HepG2 (cell line): Measurements from ENCODE around the gene ELK1. TPM values are rescaled to one million over a fixed set of nuclear protein-coding genes. Genes with fewer than 3 reads are reported as not detected.

Experiments
- ATAC-seq: fragments of 200-7000 bp; cut with Tn5 transposase; 3 replicates; pipeline ENCODE4 v1.9.1; 2020; ENCODE audit warnings: mild to moderate bottlenecking, moderate library complexity
- BruUV-seq: library from RNA; stranded (reverse); fragments of 400-500 nt; replicated peaks from 2 replicates; lab custom pipeline; 2021; lab: Mats Ljungman, UMichigan
- CTCF ChIA-PET: fragments of 300-600 bp; formaldehyde crosslinking; extraction: SDS; loops from one replicate; lab custom pipeline; 2021; ENCODE audit warnings: low total read pairs, inconsistent platforms, low intra/inter-chr PET ratio; lab: Yijun Ruan, JAX
- POLR2A ChIA-PET: fragments of 350-600 bp; sonication (Branson Sonifier 250); formaldehyde crosslinking; loops from one replicate; lab custom pipeline; 2020; ENCODE audit warnings: antibody characterized with exemption, inconsistent platforms; lab: Yijun Ruan, JAX
- DNase-seq: peaks from one replicate; pipeline ENCODE4 v3.0.0-alpha.2; 2015; ENCODE audit warnings: low spot score
- FAIRE-seq: peaks from 3 replicates; lab custom pipeline; 2011; peaks lifted over from hg19 to GRCh38; lab: Jason Lieb, UNC
- H2AFZ ChIP-seq: one replicate; pipeline ENCODE4 v1.6.1; 2011; ENCODE audit warnings: low read length, inconsistent platforms
- H3K27ac ChIP-seq: fragments of 300-600 bp; 3 replicates; pipeline ENCODE4 v1.8.0; 2011; ENCODE audit warnings: mixed run types, mild to moderate bottlenecking, mixed read lengths, low read length, inconsistent platforms; ENCODE audit not compliant: insufficient read depth; ENCODE audit errors: extremely low read length
- H3K27me3 ChIP-seq, 2 experiments: fragments of 200-600 bp in 1 of 2; 2 replicates in 1 of 2; 3 replicates in 1 of 2; pipeline versions ENCODE4 v1.6.0 to v1.8.0; 2011; ENCODE audit warnings: low read length in 2 of 2, mild to moderate bottlenecking in 2 of 2, moderate library complexity in 2 of 2, inconsistent platforms in 1 of 2; ENCODE audit not compliant: insufficient read depth in 2 of 2, control insufficient read depth in 1 of 2
- H3K36me3 ChIP-seq, 2 experiments: fragments of 200-600 bp in 1 of 2; replicated peaks in 1 of 2; 2 replicates in 1 of 2; 3 replicates in 1 of 2; pipeline versions ENCODE4 v1.5.1 to v1.8.0; 2011; ENCODE audit warnings: low read length in 2 of 2, inconsistent platforms in 1 of 2; ENCODE audit not compliant: insufficient read depth in 2 of 2, control insufficient read depth in 1 of 2
- H3K4me1 ChIP-seq: 2 replicates; pipeline ENCODE4 v1.5.1; 2012; ENCODE audit warnings: low read length, inconsistent platforms; ENCODE audit not compliant: insufficient read depth
- H3K4me2 ChIP-seq: 2 replicates; pipeline ENCODE4 v1.6.0; 2011; ENCODE audit warnings: low read depth, low read length, inconsistent platforms
- H3K4me3 ChIP-seq, 3 experiments: fragments of 200-600 bp in 1 of 3; sonication (generic), shearing (Covaris generic) in 1 of 3; replicated peaks in 1 of 3; 2 replicates each; pipeline ENCODE4 v1.5.1; 2011 to 2016; ENCODE audit warnings: low read length in 3 of 3, inconsistent platforms in 2 of 3, low read depth in 2 of 3, mild to moderate bottlenecking in 2 of 3, control low read depth in 1 of 3, mixed read lengths in 1 of 3; ENCODE audit not compliant: insufficient read depth in 1 of 3
- H3K79me2 ChIP-seq: one replicate; pipeline ENCODE4 v1.6.1; 2011; ENCODE audit warnings: low read length, inconsistent platforms; ENCODE audit not compliant: insufficient read depth
- H3K9ac ChIP-seq: 2 replicates; pipeline ENCODE4 v1.6.0; 2011; ENCODE audit warnings: mild to moderate bottlenecking, low read depth, low read length, inconsistent platforms; ENCODE audit not compliant: insufficient read depth
- H3K9me3 ChIP-seq: 2 replicates; pipeline ENCODE4 v1.5.1; 2012; ENCODE audit warnings: mild to moderate bottlenecking, low read length
- H4K20me1 ChIP-seq: 2 replicates; pipeline ENCODE4 v1.6.0; 2011; ENCODE audit warnings: inconsistent platforms, mild to moderate bottlenecking, low read length, moderate library complexity; ENCODE audit not compliant: insufficient read depth
- ARHGAP35 ChIP-seq: sonication (generic); formaldehyde crosslinking; IDR thresholded peaks from 2 replicates; pipeline ENCODE4 v1.9.0; 2022; ENCODE audit warnings: mild to moderate bottlenecking, inconsistent platforms, moderate library complexity, missing genetic modification reagents, borderline replicate concordance
- ARNTL ChIP-seq: sonication (generic); formaldehyde crosslinking; IDR thresholded peaks from 2 replicates; pipeline ENCODE4 v1.4.0; 2020; ENCODE audit warnings: mild to moderate bottlenecking, missing genetic modification reagents
- ATF7 ChIP-seq, 2 experiments: fragments of 450-650 bp in 1 of 2; sonication (generic) in 1 of 2; formaldehyde crosslinking in 1 of 2; IDR thresholded peaks; 2 replicates each; pipeline versions ENCODE4 v1.4.0 to v1.6.1; 2016 to 2020; ENCODE audit warnings: antibody characterized with exemption in 1 of 2, mild to moderate bottlenecking in 1 of 2, missing genetic modification reagents in 1 of 2
- CENPBD1 ChIP-seq: sonication (generic); formaldehyde crosslinking; IDR thresholded peaks from 2 replicates; pipeline ENCODE4 v1.8.0; 2022; ENCODE audit warnings: missing genetic modification reagents, low read depth, mild to moderate bottlenecking, borderline replicate concordance
- KAT7 ChIP-seq: IDR thresholded peaks from 2 replicates; pipeline ENCODE4 v1.6.1; 2018; ENCODE audit warnings: borderline replicate concordance, missing compliant biosample characterization
- MBD4 ChIP-seq: IDR thresholded peaks from 2 replicates; pipeline ENCODE4 v1.6.1; 2012; ENCODE audit warnings: low read length, inconsistent platforms, borderline replicate concordance
- NR2C2 ChIP-seq: sonication (generic); formaldehyde crosslinking; IDR thresholded peaks from 2 replicates; pipeline ENCODE4 v1.4.0; 2020; ENCODE audit warnings: missing genetic modification reagents, mild to moderate bottlenecking, moderate library complexity, borderline replicate concordance
- PHF8 ChIP-seq: sonication (generic); formaldehyde crosslinking; IDR thresholded peaks from 2 replicates; pipeline ENCODE4 v1.5.0; 2020; ENCODE audit warnings: missing genetic modification reagents
- RFXAP ChIP-seq: sonication (generic); formaldehyde crosslinking; IDR thresholded peaks from 2 replicates; pipeline ENCODE4 v1.4.0; 2020; ENCODE audit warnings: missing genetic modification reagents, borderline replicate concordance
- TCF7L2 ChIP-seq: IDR thresholded peaks from 2 replicates; pipeline ENCODE4 v1.6.1; 2011; ENCODE audit warnings: mild to moderate bottlenecking, low read depth, low read length, moderate library complexity
- YEATS4 ChIP-seq: sonication (generic); formaldehyde crosslinking; IDR thresholded peaks from 2 replicates; pipeline ENCODE4 v1.4.0; 2020; ENCODE audit warnings: missing genetic modification reagents, borderline replicate concordance
- ZNF432 ChIP-seq: sonication (generic); formaldehyde crosslinking; IDR thresholded peaks from 2 replicates; pipeline ENCODE4 v1.5.0; 2020; ENCODE audit warnings: missing genetic modification reagents, mild to moderate bottlenecking, borderline replicate concordance
- ZNF460 ChIP-seq: sonication (generic); formaldehyde crosslinking; IDR thresholded peaks from 2 replicates; pipeline ENCODE4 v1.5.1; 2020; ENCODE audit warnings: missing genetic modification reagents, mild to moderate bottlenecking, borderline replicate concordance
- ZNF781 ChIP-seq: sonication (generic); formaldehyde crosslinking; IDR thresholded peaks from 2 replicates; pipeline ENCODE4 v1.5.1; 2020; ENCODE audit warnings: borderline replicate concordance, mild to moderate bottlenecking, missing genetic modification reagents; ENCODE audit errors: not compliant biosample characterization
- ZNF800 ChIP-seq: sonication (generic); formaldehyde crosslinking; IDR thresholded peaks from 2 replicates; pipeline ENCODE4 v1.4.0; 2020; ENCODE audit warnings: missing genetic modification reagents
- WGBS: methylation state at CpG from one replicate; pipeline ENCODE4 v1.1.6; 2017; ENCODE audit warnings: low lambda C conversion rate; 5-methylcytosine and 5-hydroxymethylcytosine counted together
- in situ Hi-C: cut with HindIII; loops from 2 replicates; pipeline ENCODE4 v1.10.0; 2017; ENCODE audit warnings: low pct_unique_long_range_greater_than_20kb; ENCODE audit not compliant: extremely low pct_ligation_motif_present
- intact Hi-C: fragments of 100-400 bp; cut with micrococcal nuclease; formaldehyde crosslinking; loops from one replicate; pipeline ENCODE4 v1.10.0; 2022; ENCODE audit not compliant: unreplicated experiment
- polyA plus RNA-seq, 8 experiments: library from polyadenylated mRNA; depleted of rRNA in 3 of 8; stranded (reverse) in 7 of 8; unstranded in 1 of 8; fragments of >200 nt; fragmentation: Illumina TruSeq in 4 of 8; extraction: Trizol in 4 of 8; gene quantifications; 2 replicates each; pipeline versions ENCODE4 v1.2.1 to v1.2.3, GENCODE V29; 2011 to 2016; ENCODE audit warnings: low read depth in 4 of 8, missing spikeins in 1 of 8, mixed read lengths in 1 of 8; ENCODE audit not compliant: insufficient read depth in 1 of 8
- total RNA-seq, 5 experiments: library from RNA; depleted of rRNA; stranded (reverse); fragments of >200 nt; fragmentation: Illumina TruSeq; extraction: Trizol; gene quantifications; 2 replicates each; pipeline ENCODE4 v1.2.3, GENCODE V29; 2016; ENCODE audit warnings: low read depth in 1 of 5
- TF ChIP-seq, protein P1 (sequence below): sonication (generic); formaldehyde crosslinking; IDR thresholded peaks from 2 replicates; pipeline ENCODE4 v1.4.0; 2020; ENCODE audit warnings: mild to moderate bottlenecking, missing genetic modification reagents
- TF ChIP-seq, protein P2 (sequence below): IDR thresholded peaks from 2 replicates; pipeline ENCODE4 v1.6.1; 2016; ENCODE audit warnings: missing compliant biosample characterization, missing genetic modification reagents, borderline replicate concordance

The ELK1 gene
- total and polyA plus RNA-seq, 2 of the 13 experiments (the other 11 are each of a cell fraction or from before 2014, with no cell fraction given), result 4.3 to 7.2 TPM

DNA sequence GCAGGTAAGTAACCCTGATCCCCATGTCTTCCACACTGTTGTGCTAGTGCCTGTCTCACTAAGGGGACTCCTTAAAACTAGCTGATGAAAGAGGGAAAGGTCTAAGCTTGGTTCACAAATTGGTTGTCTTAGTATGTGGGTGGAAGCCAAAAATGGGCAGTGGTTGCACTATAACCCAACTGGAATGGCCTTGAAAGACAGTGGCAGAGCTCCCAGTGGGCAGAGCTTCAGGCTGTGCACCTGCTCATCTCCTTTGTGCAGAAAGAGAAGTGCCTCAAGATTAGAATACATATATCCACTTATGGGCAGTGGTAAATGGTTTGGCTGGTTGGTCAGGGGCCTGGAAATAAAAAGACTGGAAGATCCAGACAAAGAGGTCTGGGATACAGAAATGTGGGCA, 37.9 kb downstream of the ELK1 start (continued):
- TF ChIP-seq KAT7 (CRISPR knock-in tag), result no peak
- no peak for TF ChIP-seq CENPBD1 (CRISPR knock-in tag)
- TF ChIP-seq, protein P1, sequence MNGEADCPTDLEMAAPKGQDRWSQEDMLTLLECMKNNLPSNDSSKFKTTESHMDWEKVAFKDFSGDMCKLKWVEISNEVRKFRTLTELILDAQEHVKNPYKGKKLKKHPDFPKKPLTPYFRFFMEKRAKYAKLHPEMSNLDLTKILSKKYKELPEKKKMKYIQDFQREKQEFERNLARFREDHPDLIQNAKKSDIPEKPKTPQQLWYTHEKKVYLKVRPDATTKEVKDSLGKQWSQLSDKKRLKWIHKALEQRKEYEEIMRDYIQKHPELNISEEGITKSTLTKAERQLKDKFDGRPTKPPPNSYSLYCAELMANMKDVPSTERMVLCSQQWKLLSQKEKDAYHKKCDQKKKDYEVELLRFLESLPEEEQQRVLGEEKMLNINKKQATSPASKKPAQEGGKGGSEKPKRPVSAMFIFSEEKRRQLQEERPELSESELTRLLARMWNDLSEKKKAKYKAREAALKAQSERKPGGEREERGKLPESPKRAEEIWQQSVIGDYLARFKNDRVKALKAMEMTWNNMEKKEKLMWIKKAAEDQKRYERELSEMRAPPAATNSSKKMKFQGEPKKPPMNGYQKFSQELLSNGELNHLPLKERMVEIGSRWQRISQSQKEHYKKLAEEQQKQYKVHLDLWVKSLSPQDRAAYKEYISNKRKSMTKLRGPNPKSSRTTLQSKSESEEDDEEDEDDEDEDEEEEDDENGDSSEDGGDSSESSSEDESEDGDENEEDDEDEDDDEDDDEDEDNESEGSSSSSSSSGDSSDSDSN (CRISPR knock-in tag), result no peak
- no peak for TF ChIP-seq ARHGAP35 (CRISPR knock-in tag)
- TF ChIP-seq ARNTL (CRISPR knock-in tag), result no peak
- TF ChIP-seq, protein P2, sequence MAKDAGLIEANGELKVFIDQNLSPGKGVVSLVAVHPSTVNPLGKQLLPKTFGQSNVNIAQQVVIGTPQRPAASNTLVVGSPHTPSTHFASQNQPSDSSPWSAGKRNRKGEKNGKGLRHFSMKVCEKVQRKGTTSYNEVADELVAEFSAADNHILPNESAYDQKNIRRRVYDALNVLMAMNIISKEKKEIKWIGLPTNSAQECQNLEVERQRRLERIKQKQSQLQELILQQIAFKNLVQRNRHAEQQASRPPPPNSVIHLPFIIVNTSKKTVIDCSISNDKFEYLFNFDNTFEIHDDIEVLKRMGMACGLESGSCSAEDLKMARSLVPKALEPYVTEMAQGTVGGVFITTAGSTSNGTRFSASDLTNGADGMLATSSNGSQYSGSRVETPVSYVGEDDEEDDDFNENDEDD (CRISPR knock-in tag), result no peak
- TF ChIP-seq ZNF460 (CRISPR knock-in tag), result no peak
- no peak for TF ChIP-seq RFXAP (CRISPR knock-in tag)
- TF ChIP-seq, all 625 proteins: peak for 0

DNA sequence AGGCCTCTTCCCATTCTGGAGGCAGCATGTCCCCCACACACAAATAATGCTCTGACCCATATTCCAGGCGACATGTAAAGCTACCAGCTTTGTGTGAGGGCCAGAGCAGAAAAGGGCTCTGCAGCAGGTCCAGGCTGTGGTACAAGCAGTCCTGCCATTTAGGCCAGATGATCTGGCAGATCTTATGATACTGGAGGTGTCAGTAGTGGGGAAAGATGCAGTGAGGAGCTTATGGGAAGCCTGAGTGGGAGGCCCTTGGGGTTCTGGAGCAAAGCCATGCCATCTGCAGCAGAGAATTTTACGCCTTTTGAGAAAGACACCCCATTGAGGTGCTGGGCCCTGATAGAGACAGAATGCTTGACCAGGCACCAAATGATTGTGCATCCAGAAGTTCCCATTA, 38.4 kb downstream of the ELK1 start:
- no peaks in the 10 kb centered on the region for H3K27me3 ChIP-seq
- no peak overlapping the region for H3K4me3 ChIP-seq
- intact Hi-C loops (no loop called here), in situ Hi-C loops (no loop called here)
- H3K79me2 ChIP-seq, result no peaks in the 10 kb centered on the region
- FAIRE-seq (no peak), DNase-seq (no peak), ATAC-seq (no peak)
- POLR2A ChIA-PET, result no interaction called here
- no TSS peak for BruUV-seq
- no peak overlapping the region for H3K27ac ChIP-seq
- no peaks in the 10 kb centered on the region for H4K20me1 ChIP-seq
- H2AFZ ChIP-seq, result no peak overlapping the region
- no peaks in the 10 kb centered on the region for H3K4me1 ChIP-seq
- no peaks in the 10 kb centered on the region for H3K9me3 ChIP-seq
- H3K9ac ChIP-seq, result no peak overlapping the region
- no peak overlapping the region for H3K4me2 ChIP-seq
- CTCF ChIA-PET, result no interaction called here
- no peaks in the 10 kb centered on the region for H3K36me3 ChIP-seq
- WGBS, result 0% methylated on average over 1 of the region's 2 CpGs
- TF ChIP-seq PHF8 (CRISPR knock-in tag), result no peak
- TF ChIP-seq ATF7 (IDR thresholded peaks at IDR 0.05), result no peak
- TF ChIP-seq ATF7 (CRISPR knock-in tag; IDR thresholded peaks at IDR 0.05), result no peak
- TF ChIP-seq YEATS4 (CRISPR knock-in tag), result no peak
- no peak for TF ChIP-seq TCF7L2
- TF ChIP-seq ZNF432 (CRISPR knock-in tag), result no peak
- TF ChIP-seq ZNF800 (CRISPR knock-in tag), result no peak
- no peak for TF ChIP-seq MBD4
- TF ChIP-seq ZNF781, result no peak
- TF ChIP-seq NR2C2 (CRISPR knock-in tag), result no peak
